ENCODE results near the gene REXO5.
"Not testable (repeated sequence)": the region's sequence is repeated elsewhere in the genome, so short reads cannot be mapped to it uniquely, and the experiment has no call there.

The REXO5 gene

GRCh38 chr16:20849589-20850390, 43.5 kb downstream of the REXO5 start:
- peak; percentile 55 to 63 for DNase-seq

GRCh38 chr16:20850981-20851380, 44.7 kb downstream of the REXO5 start:
- no peak for DNase-seq

- peak in 1 of 2 experiments; percentile 34 for DNase-seq
These were observed 45.3 kb downstream of the REXO5 start for GRCh38 chr16:20851601-20852000.

- DNase-seq = no peak
These were observed 46.8 kb downstream of the REXO5 start for GRCh38 chr16:20853143-20853542.

GRCh38 chr16:20853981-20854620, 47.8 kb downstream of the REXO5 start:
- no peak for DNase-seq

- DNase-seq = no peak
These were observed 48.6 kb downstream of the REXO5 start for GRCh38 chr16:20854963-20855362.

GRCh38 chr16:20857281-20857680, 51.0 kb downstream of the REXO5 start:
- no peak for DNase-seq

GRCh38 chr16:20859229-20859628, 52.9 kb downstream of the REXO5 start:
- no peak for DNase-seq

GRCh38 chr16:20859699-20860098, 53.4 kb downstream of the REXO5 start:
- no peak for DNase-seq

GRCh38 chr16:20860361-20860760, 54.0 kb downstream of the REXO5 start:
- no peak for DNase-seq

GRCh38 chr16:20860995-20861394, 54.7 kb downstream of the REXO5 start:
- not testable (repeated sequence) for DNase-seq

GRCh38 chr16:20862162-20862960, 56.0 kb downstream of the REXO5 start:
- DNase-seq = no peak

- DNase-seq = not testable (repeated sequence)
These were observed 58.0 kb downstream of the REXO5 start for GRCh38 chr16:20864376-20864775.

GRCh38 chr16:20865420-20866131, 59.2 kb downstream of the REXO5 start:
- no peak for DNase-seq

GRCh38 chr16:20866145-20866772, 59.9 kb downstream of the REXO5 start:
- peak in 1 of 2 experiments; percentile 49 for DNase-seq

GRCh38 chr16:20866801-20867200, 60.5 kb downstream of the REXO5 start:
- no peak for DNase-seq

- no peak for DNase-seq
These were observed 61.3 kb downstream of the REXO5 start for GRCh38 chr16:20867585-20867984.

GRCh38 chr16:20868890-20869289, 62.6 kb downstream of the REXO5 start:
- peak in 1 of 2 experiments; percentile 49 for DNase-seq

- peak in 1 of 2 experiments; percentile 25 for DNase-seq
These were observed 63.9 kb downstream of the REXO5 start for GRCh38 chr16:20870122-20870820.

- no peak for DNase-seq
These were observed 64.9 kb downstream of the REXO5 start for GRCh38 chr16:20871258-20871657.

- no peak for DNase-seq
These were observed 65.9 kb downstream of the REXO5 start for GRCh38 chr16:20871941-20872815.

All from NCI-H446 (cell line).